A673 (cell line): ENCODE data around the gene THOP1.

Experiments
- EZH2 ChIP-seq: fragments of 200-600 bp; sonication (generic); IDR thresholded peaks from 2 replicates; pipeline ENCODE4 v1.6.1; 2017; ENCODE audit warnings: borderline replicate concordance, low read depth, mild to moderate bottlenecking, mixed read lengths, antibody characterized with exemption, low read length; ENCODE audit not compliant: poor library complexity, severe bottlenecking
- TF ChIP-seq, protein P1 (sequence below): fragments of 300-800, 200-600 bp; sonication (generic); conservative IDR thresholded peaks from 2 replicates; pipeline ENCODE4 v1.5.1; 2017; ENCODE audit warnings: low read depth, mild to moderate bottlenecking, antibody characterized with exemption, low read length, moderate library complexity, mixed read lengths

DNA sequence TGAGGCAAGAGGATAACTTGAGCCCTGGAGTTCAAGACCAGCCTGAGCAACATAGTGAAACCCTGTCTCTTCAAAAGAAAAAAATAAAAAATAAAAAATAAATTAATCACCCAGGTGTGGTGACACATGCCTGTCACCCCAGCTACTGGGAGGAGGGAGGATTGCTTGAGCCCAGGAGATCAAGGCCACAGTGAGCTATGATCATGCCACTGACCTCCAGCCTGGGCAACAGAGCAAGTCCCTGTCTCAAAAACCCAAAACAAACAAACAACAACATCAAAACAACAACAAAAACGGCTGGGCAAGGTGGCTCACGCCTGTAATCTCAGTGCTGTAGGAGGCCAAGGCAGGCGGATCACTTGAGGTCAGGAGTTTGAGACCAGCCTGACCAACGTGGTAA is 41.2 kb upstream of the THOP1 start:
- TF ChIP-seq, protein P1, sequence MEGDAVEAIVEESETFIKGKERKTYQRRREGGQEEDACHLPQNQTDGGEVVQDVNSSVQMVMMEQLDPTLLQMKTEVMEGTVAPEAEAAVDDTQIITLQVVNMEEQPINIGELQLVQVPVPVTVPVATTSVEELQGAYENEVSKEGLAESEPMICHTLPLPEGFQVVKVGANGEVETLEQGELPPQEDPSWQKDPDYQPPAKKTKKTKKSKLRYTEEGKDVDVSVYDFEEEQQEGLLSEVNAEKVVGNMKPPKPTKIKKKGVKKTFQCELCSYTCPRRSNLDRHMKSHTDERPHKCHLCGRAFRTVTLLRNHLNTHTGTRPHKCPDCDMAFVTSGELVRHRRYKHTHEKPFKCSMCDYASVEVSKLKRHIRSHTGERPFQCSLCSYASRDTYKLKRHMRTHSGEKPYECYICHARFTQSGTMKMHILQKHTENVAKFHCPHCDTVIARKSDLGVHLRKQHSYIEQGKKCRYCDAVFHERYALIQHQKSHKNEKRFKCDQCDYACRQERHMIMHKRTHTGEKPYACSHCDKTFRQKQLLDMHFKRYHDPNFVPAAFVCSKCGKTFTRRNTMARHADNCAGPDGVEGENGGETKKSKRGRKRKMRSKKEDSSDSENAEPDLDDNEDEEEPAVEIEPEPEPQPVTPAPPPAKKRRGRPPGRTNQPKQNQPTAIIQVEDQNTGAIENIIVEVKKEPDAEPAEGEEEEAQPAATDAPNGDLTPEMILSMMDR, result no peak
- TF ChIP-seq EZH2, result no peak
